ENCODE results near the gene ZNF185. TPM values are rescaled to one million over a fixed set of nuclear protein-coding genes. Genes with fewer than 3 reads are reported as not detected.
"Not testable (repeated sequence)": the region's sequence is repeated elsewhere in the genome, so short reads cannot be mapped to it uniquely, and the experiment has no call there.

The ZNF185 gene
- total and polyA plus RNA-seq, 5 donors from 2014 or later: 1.1 to 4.4 (median 2.3) TPM

DNA sequence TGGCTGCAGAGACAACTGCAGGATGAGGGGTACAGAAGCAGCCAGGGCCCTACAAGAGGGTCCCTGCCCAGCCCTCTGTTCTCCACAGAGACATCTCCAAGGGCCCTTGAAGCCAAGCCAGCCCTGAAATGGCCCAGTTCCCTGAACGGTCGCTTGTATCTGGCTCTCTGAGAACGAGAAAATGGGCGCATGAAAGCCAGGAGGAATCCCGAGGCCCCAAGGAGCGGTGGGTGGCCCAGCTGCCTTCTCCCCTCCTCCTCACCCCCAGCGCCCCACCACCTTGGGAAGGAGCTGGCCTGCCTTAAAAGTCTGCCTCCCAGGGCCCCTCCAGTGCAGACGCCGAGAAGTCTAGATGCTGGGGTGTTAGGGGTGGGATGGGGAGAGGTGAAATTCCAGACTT lies 5.7 kb downstream of the ZNF185 start:
- Mint-ChIP-seq H3K9me3 (no peaks in the 10 kb centered on the region), H3K4me3 (no peak overlapping the region), H3K27ac (no peak overlapping the region), H3K36me3 (no peaks in the 10 kb centered on the region), H3K27me3 (no peaks in the 10 kb centered on the region), H3K4me1 (no peaks in the 10 kb centered on the region)
- Histone ChIP-seq H3K27ac (ENCODE audit: insufficient read depth, low read length, poor library complexity, severe bottlenecking) (no peak overlapping the region), H3K4me1 (ENCODE audit: control insufficient read depth, insufficient read depth, low read length, poor library complexity, severe bottlenecking) (no peaks in the 10 kb centered on the region), H3K27me3 (ENCODE audit: control insufficient read depth, insufficient read depth, low read length) (no peaks in the 10 kb centered on the region), H3K36me3 (ENCODE audit: control insufficient read depth, insufficient read depth, low read length) (no peaks in the 10 kb centered on the region), H3K9me3 (ENCODE audit: control insufficient read depth in 2 of 2, low read length in 2 of 2) (no peaks in the 10 kb centered on the region), H3K4me3 (ENCODE audit: low read depth, low read length) (no peak overlapping the region)
- DNase-seq (no peak), ATAC-seq (ENCODE audit: low read depth in 2 of 2) (no peak)

DNA sequence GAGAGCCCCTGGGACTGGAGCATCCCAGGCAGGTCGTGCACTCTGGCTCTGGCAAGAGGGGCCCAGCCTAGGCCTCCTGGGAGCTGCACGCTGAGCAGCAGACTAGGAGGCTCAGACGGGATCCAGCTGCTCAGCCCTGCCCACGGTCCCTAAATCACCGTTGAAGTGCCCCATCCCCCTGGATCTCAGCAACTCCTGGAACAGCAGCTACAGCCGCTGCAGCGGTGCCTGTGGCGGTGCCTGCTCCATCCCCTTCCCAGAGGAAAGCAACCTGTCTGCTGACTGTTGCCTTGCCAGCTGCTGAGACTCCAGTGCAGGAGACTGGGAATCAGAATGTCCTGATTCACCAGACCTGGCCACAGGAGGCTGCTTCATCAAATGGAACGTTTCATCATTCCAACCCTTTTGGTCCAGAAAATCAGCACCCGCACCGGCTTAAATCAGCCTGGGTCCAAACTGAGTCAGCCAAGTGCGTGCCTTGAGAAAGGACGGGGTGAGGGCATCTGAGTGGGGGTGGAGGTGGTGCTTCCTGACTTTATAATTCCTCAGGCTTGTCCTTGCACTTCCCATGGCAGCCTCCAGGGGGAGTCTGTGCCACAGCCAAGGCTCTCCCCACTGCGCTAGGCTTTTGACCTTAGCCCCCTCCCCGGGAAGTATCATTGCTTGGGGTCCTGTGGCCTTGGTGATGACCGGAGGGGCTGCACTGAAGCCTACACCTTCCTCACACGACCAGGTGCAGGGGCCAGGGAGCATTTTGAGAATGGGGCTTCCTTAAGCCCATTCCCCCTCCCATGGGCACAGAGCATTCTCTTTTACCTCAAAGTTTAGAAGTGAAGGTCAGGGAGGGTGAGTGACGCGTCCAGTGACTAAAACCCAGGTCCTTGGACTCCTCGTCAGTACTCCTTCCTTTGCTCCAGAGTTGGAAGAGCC lies 6.5 kb downstream of the ZNF185 start:
- Mint-ChIP-seq H3K9me3 (no peaks in the 10 kb centered on the region), H3K27me3 (no peaks in the 10 kb centered on the region), H3K36me3 (no peaks in the 10 kb centered on the region), H3K4me3 (no peak overlapping the region), H3K27ac (no peak overlapping the region), H3K4me1 (no peaks in the 10 kb centered on the region)
- Histone ChIP-seq H3K9me3 (ENCODE audit: control insufficient read depth in 2 of 2, low read length in 2 of 2) (no peaks in the 10 kb centered on the region), H3K27me3 (ENCODE audit: control insufficient read depth, insufficient read depth, low read length) (no peaks in the 10 kb centered on the region), H3K36me3 (ENCODE audit: control insufficient read depth, insufficient read depth, low read length) (no peaks in the 10 kb centered on the region), H3K4me3 (ENCODE audit: low read depth, low read length) (no peak overlapping the region), H3K4me1 (ENCODE audit: control insufficient read depth, insufficient read depth, low read length, poor library complexity, severe bottlenecking) (no peaks in the 10 kb centered on the region), H3K27ac (ENCODE audit: insufficient read depth, low read length, poor library complexity, severe bottlenecking) (no peak overlapping the region)
- DNase-seq (peak in 2 of 3 donors; percentile 14 to 20), ATAC-seq (ENCODE audit: low read depth in 2 of 2) (no peak)

GRCh38 chrX:152905081-152905420 lies 7.2 kb downstream of the ZNF185 start:
- no peaks in the 10 kb centered on the region for H3K4me1 Mint-ChIP-seq
- DNase-seq (no peak), ATAC-seq (ENCODE audit: low read depth in 2 of 2) (no peak)
- Histone ChIP-seq H3K27ac (ENCODE audit: insufficient read depth, low read length, poor library complexity, severe bottlenecking) (no peak overlapping the region), H3K9me3 (ENCODE audit: control insufficient read depth in 2 of 2, low read length in 2 of 2) (no peaks in the 10 kb centered on the region), H3K27me3 (ENCODE audit: control insufficient read depth, insufficient read depth, low read length) (no peaks in the 10 kb centered on the region), H3K4me3 (ENCODE audit: low read depth, low read length) (no peak overlapping the region), H3K4me1 (ENCODE audit: control insufficient read depth, insufficient read depth, low read length, poor library complexity, severe bottlenecking) (no peaks in the 10 kb centered on the region), H3K36me3 (ENCODE audit: control insufficient read depth, insufficient read depth, low read length) (no peaks in the 10 kb centered on the region)
- H3K4me3 Mint-ChIP-seq: no peak overlapping the region
- no peak overlapping the region for H3K27ac Mint-ChIP-seq
- no peaks in the 10 kb centered on the region for H3K27me3 Mint-ChIP-seq
- no peaks in the 10 kb centered on the region for H3K36me3 Mint-ChIP-seq
- no peaks in the 10 kb centered on the region for H3K9me3 Mint-ChIP-seq

DNA sequence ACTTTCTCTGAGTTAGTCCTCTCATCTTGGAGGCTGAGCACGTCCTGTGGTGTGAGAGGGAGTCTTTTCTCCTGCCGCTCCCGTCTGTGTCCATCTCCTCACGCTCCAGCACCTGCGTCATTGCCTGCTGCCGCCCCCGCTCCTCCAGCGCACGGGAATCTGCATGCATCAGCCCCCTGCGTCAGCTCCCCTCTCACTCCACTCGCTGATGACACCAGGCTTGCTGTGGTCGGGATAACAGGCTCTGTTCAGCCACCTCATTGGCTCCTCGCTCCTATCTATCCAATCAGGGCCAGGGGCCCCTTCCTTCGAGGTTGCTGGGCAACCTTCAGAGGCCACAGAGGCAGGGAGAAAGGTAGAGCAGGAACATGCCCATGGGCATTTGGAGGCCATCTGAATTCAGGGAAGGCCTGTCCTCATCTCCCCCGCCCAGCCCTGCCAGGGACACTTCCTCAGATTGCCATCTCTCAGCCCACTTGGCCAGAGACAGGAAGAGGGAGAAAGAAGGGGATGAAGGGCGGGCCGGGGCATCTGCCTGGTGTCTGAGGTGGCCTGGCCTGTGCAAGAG lies 9.3 kb downstream of the ZNF185 start:
- Mint-ChIP-seq H3K4me3 (no peak overlapping the region), H3K4me1 (no peaks in the 10 kb centered on the region), H3K27ac (peak overlapping the region in 2 of 3 donors; percentile 16 to 61), H3K9me3 (no peaks in the 10 kb centered on the region), H3K36me3 (no peaks in the 10 kb centered on the region), H3K27me3 (no peaks in the 10 kb centered on the region)
- Histone ChIP-seq H3K4me1 (ENCODE audit: control insufficient read depth, insufficient read depth, low read length, poor library complexity, severe bottlenecking) (no peaks in the 10 kb centered on the region), H3K27me3 (ENCODE audit: control insufficient read depth, insufficient read depth, low read length) (no peaks in the 10 kb centered on the region), H3K36me3 (ENCODE audit: control insufficient read depth, insufficient read depth, low read length) (no peaks in the 10 kb centered on the region), H3K27ac (ENCODE audit: insufficient read depth, low read length, poor library complexity, severe bottlenecking) (no peak overlapping the region), H3K4me3 (ENCODE audit: low read depth, low read length) (no peak overlapping the region), H3K9me3 (ENCODE audit: control insufficient read depth in 2 of 2, low read length in 2 of 2) (no peaks in the 10 kb centered on the region)
- DNase-seq (no peak), ATAC-seq (ENCODE audit: low read depth in 2 of 2) (no peak)

- Histone ChIP-seq H3K36me3 (ENCODE audit: control insufficient read depth, insufficient read depth, low read length) (no peaks in the 10 kb centered on the region), H3K27ac (ENCODE audit: insufficient read depth, low read length, poor library complexity, severe bottlenecking) (no peak overlapping the region), H3K4me3 (ENCODE audit: low read depth, low read length) (no peak overlapping the region), H3K4me1 (ENCODE audit: control insufficient read depth, insufficient read depth, low read length, poor library complexity, severe bottlenecking) (no peaks in the 10 kb centered on the region), H3K27me3 (ENCODE audit: control insufficient read depth, insufficient read depth, low read length) (no peaks in the 10 kb centered on the region), H3K9me3 (ENCODE audit: control insufficient read depth in 2 of 2, low read length in 2 of 2) (no peaks in the 10 kb centered on the region)
- no peaks in the 10 kb centered on the region for H3K36me3 Mint-ChIP-seq
- ATAC-seq (ENCODE audit: low read depth in 2 of 2) (no peak), DNase-seq (no peak)
- H3K4me1 Mint-ChIP-seq: no peaks in the 10 kb centered on the region
- no peaks in the 10 kb centered on the region for H3K9me3 Mint-ChIP-seq
- no peaks in the 10 kb centered on the region for H3K27me3 Mint-ChIP-seq
- no peak overlapping the region for H3K4me3 Mint-ChIP-seq
- no peak overlapping the region for H3K27ac Mint-ChIP-seq
Observed at GRCh38 chrX:152908486-152908885, 10.6 kb downstream of the ZNF185 start.

DNA sequence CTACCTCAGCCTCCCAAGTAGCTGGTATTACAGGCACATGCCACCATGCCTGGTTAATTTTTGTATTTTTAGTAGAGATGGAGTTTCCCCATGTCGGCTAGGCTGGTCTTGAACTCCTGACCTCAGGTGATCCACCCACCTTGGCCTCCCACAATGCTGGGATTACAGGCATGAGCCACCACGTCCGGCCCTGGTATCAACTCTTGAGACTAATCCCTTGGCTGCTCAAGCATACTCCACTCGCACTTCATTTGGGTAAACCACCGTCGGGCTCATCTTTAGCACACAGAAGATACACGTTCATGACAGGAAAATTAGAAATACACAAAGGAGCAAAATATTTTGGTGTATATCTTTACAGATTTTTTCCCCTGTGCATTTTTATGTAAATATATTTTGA lies 12.2 kb downstream of the ZNF185 start:
- H3K9me3 ChIP-seq (ENCODE audit: control insufficient read depth in 2 of 2, low read length in 2 of 2); H3K27ac ChIP-seq (ENCODE audit: insufficient read depth, low read length, poor library complexity, severe bottlenecking); H3K4me1 Mint-ChIP-seq; DNase-seq; H3K27me3 Mint-ChIP-seq; H3K27ac Mint-ChIP-seq; H3K4me3 ChIP-seq (ENCODE audit: low read depth, low read length); H3K4me1 ChIP-seq (ENCODE audit: control insufficient read depth, insufficient read depth, low read length, poor library complexity, severe bottlenecking); ATAC-seq (ENCODE audit: low read depth in 2 of 2); H3K4me3 Mint-ChIP-seq; H3K27me3 ChIP-seq (ENCODE audit: control insufficient read depth, insufficient read depth, low read length); H3K9me3 Mint-ChIP-seq; H3K36me3 Mint-ChIP-seq; H3K36me3 ChIP-seq (ENCODE audit: control insufficient read depth, insufficient read depth, low read length): not testable (repeated sequence)

DNA sequence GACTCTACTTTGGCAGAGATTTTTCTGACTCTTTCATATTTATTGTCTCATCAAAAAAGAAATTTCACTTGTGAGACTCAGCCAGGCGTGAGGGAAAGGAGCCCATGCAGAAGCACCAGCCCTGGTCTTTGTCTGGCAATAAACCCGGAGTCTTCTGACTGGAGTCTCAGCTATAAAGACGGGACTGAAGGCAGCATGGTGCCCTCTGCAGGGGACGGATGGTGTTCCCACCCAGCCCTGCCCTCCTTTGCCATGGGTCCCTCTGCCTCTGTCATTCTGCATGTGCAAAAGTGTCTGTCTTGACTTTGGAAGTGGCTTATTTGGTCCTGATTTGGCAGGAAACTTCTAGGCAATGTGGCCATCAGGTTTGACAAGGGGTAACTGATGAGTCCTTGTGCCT lies 14.2 kb downstream of the ZNF185 start:
- peak in 1 of 3 donors; percentile 21 for DNase-seq
- H3K36me3 Mint-ChIP-seq: no peaks in the 10 kb centered on the region
- H3K27ac Mint-ChIP-seq: peak overlapping the region in 1 of 3 donors; percentile 51
- Histone ChIP-seq H3K27me3 (ENCODE audit: control insufficient read depth, insufficient read depth, low read length) (no peaks in the 10 kb centered on the region), H3K27ac (ENCODE audit: insufficient read depth, low read length, poor library complexity, severe bottlenecking) (no peak overlapping the region), H3K4me3 (ENCODE audit: low read depth, low read length) (no peak overlapping the region), H3K9me3 (ENCODE audit: control insufficient read depth in 2 of 2, low read length in 2 of 2) (no peaks in the 10 kb centered on the region), H3K4me1 (ENCODE audit: control insufficient read depth, insufficient read depth, low read length, poor library complexity, severe bottlenecking) (no peaks in the 10 kb centered on the region), H3K36me3 (ENCODE audit: control insufficient read depth, insufficient read depth, low read length) (no peaks in the 10 kb centered on the region)
- H3K4me3 Mint-ChIP-seq: no peak overlapping the region
- H3K9me3 Mint-ChIP-seq: peaks cover 0 to 1% (median 0%) of the 10 kb centered on the region in 7 donors
- ATAC-seq (ENCODE audit: low read depth in 2 of 2): no peak
- no peaks in the 10 kb centered on the region for H3K27me3 Mint-ChIP-seq
- no peaks in the 10 kb centered on the region for H3K4me1 Mint-ChIP-seq

GRCh38 chrX:152912641-152913040 lies 14.8 kb downstream of the ZNF185 start:
- no peak for DNase-seq
- no peak overlapping the region for H3K27ac ChIP-seq (ENCODE audit: insufficient read depth, low read length, poor library complexity, severe bottlenecking)
- H3K27me3 ChIP-seq (ENCODE audit: control insufficient read depth, insufficient read depth, low read length): no peaks in the 10 kb centered on the region
- Mint-ChIP-seq H3K36me3 (no peaks in the 10 kb centered on the region), H3K9me3 (peaks cover 0 to 1% (median 0%) of the 10 kb centered on the region in 7 donors), H3K4me3 (no peak overlapping the region), H3K4me1 (no peaks in the 10 kb centered on the region), H3K27ac (peak overlapping the region in 1 of 3 donors; percentile 51), H3K27me3 (no peaks in the 10 kb centered on the region)
- no peaks in the 10 kb centered on the region for H3K9me3 ChIP-seq (ENCODE audit: control insufficient read depth in 2 of 2, low read length in 2 of 2)
- no peaks in the 10 kb centered on the region for H3K4me1 ChIP-seq (ENCODE audit: control insufficient read depth, insufficient read depth, low read length, poor library complexity, severe bottlenecking)
- no peak overlapping the region for H3K4me3 ChIP-seq (ENCODE audit: low read depth, low read length)
- no peaks in the 10 kb centered on the region for H3K36me3 ChIP-seq (ENCODE audit: control insufficient read depth, insufficient read depth, low read length)
- ATAC-seq (ENCODE audit: low read depth in 2 of 2): no peak

Data from CD4-positive, CD25-positive, alpha-beta regulatory T cell (primary cell).